Esophagus muscularis mucosa (tissue), 4 donors: ENCODE results near the gene PRRG1. TPM values are rescaled to one million over a fixed set of nuclear protein-coding genes. Genes with fewer than 3 reads are reported as not detected.

Experiments used
- DNase-seq: peaks from one replicate; pipeline ENCODE4 v3.0.0-alpha.2; 2017; ENCODE audit errors: extremely low spot score
- H3K27ac ChIP-seq, 4 donors: fragments of 200-600 bp; sonication (generic); replicated peaks in 1 of 4; 1 replicate in 3 of 4; 2 replicates in 1 of 4; pipeline ENCODE4 v1.5.1; 2016 to 2019; ENCODE audit warnings: mild to moderate bottlenecking in 1 of 4
- H3K27me3 ChIP-seq, 4 donors: fragments of 200-600 bp; sonication (generic); one replicate each; pipeline versions ENCODE4 v1.5.1 to v1.6.0; 2016 to 2019
- H3K36me3 ChIP-seq, 4 donors: fragments of 200-600 bp; sonication (generic); one replicate each; pipeline ENCODE4 v1.5.1; 2016 to 2019
- H3K4me1 ChIP-seq, 4 donors: fragments of 200-600 bp; sonication (generic); one replicate each; pipeline ENCODE4 v1.5.1; 2016 to 2019
- H3K4me3 ChIP-seq, 4 donors: fragments of 200-600 bp; sonication (generic); 1 replicate in 2 of 4; 2 replicates in 2 of 4; pipeline ENCODE4 v1.5.1; 2016 to 2019; ENCODE audit warnings: mild to moderate bottlenecking in 4 of 4, moderate library complexity in 1 of 4
- H3K9me3 ChIP-seq, 4 donors: fragments of 200-600 bp; sonication (generic); 1 replicate in 3 of 4; 2 replicates in 1 of 4; pipeline ENCODE4 v1.5.1; 2016 to 2019
- EP300 ChIP-seq: sonication (generic); formaldehyde crosslinking; IDR thresholded peaks from one replicate; pipeline ENCODE4 v1.6.1; 2017; ENCODE audit warnings: antibody characterized with exemption
- POLR2A ChIP-seq: fragments of 450-650 bp; IDR thresholded peaks from one replicate; pipeline ENCODE4 v1.6.1; 2017; ENCODE audit warnings: antibody characterized with exemption, moderate library complexity, mild to moderate bottlenecking, low read depth
- POLR2AphosphoS5 ChIP-seq, 2 donors: sonication (generic); formaldehyde crosslinking; IDR thresholded peaks; one replicate each; pipeline ENCODE4 v1.6.1; 2017; ENCODE audit warnings: antibody characterized with exemption in 2 of 2
- WGBS: methylation state at CpG from one replicate; pipeline ENCODE4 v1.1.5; 2018; 5-methylcytosine and 5-hydroxymethylcytosine counted together
- intact Hi-C: fragments of 100-400 bp; cut with DNase I; formaldehyde crosslinking; loops from one replicate; pipeline ENCODE4 v1.15.1; 2023
- total RNA-seq, 4 donors: library from RNA; depleted of rRNA; stranded (reverse); fragments of >200 nt; gene quantifications; one replicate each; pipeline versions ENCODE4 v1.1.0 to v1.2.1, GENCODE V29; 2016
- TF ChIP-seq, protein P1 (sequence below), 3 experiments: fragments of 200-600 bp in 2 of 3; fragments of 450-650 bp in 1 of 3; sonication (generic) in 2 of 3; IDR thresholded peaks; one replicate each; pipeline ENCODE4 v1.5.1; 2017 to 2019; ENCODE audit warnings: antibody characterized with exemption in 3 of 3, mild to moderate bottlenecking in 2 of 3, moderate library complexity in 1 of 3

PRRG1 gene
- total RNA-seq, 4 donors from 2014 or later: 4.5 to 7.1 (median 5.1) TPM

DNA sequence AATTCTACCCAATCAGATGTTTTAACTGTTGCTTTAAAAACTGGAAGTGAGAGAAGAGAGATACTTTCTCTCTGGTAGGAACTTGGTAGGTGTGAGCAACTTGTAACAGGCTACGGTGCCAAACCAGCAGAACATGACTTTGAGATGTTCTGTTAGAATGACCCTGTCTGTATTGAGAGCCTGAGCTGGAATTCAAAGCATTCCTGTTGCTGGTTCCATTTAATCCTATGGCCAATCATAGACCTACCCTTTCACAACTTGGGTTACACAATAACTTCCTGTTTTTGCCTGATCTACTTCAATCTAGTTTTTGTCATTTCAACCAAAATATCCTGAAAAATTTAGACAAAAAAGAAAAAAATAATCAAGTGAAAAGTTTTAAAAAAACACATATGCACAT, 1.7 kb upstream of the PRRG1 start:
- peaks cover 0 to 5% (median 4%) of the 10 kb centered on the region in 4 donors for H3K4me1 ChIP-seq
- H3K9me3 ChIP-seq: no peaks in the 10 kb centered on the region
- no peak overlapping the region for H3K27ac ChIP-seq
- TF ChIP-seq, protein P1, sequence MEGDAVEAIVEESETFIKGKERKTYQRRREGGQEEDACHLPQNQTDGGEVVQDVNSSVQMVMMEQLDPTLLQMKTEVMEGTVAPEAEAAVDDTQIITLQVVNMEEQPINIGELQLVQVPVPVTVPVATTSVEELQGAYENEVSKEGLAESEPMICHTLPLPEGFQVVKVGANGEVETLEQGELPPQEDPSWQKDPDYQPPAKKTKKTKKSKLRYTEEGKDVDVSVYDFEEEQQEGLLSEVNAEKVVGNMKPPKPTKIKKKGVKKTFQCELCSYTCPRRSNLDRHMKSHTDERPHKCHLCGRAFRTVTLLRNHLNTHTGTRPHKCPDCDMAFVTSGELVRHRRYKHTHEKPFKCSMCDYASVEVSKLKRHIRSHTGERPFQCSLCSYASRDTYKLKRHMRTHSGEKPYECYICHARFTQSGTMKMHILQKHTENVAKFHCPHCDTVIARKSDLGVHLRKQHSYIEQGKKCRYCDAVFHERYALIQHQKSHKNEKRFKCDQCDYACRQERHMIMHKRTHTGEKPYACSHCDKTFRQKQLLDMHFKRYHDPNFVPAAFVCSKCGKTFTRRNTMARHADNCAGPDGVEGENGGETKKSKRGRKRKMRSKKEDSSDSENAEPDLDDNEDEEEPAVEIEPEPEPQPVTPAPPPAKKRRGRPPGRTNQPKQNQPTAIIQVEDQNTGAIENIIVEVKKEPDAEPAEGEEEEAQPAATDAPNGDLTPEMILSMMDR (IDR thresholded peaks at IDR 0.05): no peak
- no peak for TF ChIP-seq POLR2AphosphoS5 (IDR thresholded peaks at IDR 0.05)
- H3K4me3 ChIP-seq: no peak overlapping the region
- no peak for DNase-seq
- no peaks in the 10 kb centered on the region for H3K27me3 ChIP-seq
- intact Hi-C loops: no loop called here
- no peaks in the 10 kb centered on the region for H3K36me3 ChIP-seq
- 54% methylated on average over 1 of the region's 1 CpG for WGBS

DNA sequence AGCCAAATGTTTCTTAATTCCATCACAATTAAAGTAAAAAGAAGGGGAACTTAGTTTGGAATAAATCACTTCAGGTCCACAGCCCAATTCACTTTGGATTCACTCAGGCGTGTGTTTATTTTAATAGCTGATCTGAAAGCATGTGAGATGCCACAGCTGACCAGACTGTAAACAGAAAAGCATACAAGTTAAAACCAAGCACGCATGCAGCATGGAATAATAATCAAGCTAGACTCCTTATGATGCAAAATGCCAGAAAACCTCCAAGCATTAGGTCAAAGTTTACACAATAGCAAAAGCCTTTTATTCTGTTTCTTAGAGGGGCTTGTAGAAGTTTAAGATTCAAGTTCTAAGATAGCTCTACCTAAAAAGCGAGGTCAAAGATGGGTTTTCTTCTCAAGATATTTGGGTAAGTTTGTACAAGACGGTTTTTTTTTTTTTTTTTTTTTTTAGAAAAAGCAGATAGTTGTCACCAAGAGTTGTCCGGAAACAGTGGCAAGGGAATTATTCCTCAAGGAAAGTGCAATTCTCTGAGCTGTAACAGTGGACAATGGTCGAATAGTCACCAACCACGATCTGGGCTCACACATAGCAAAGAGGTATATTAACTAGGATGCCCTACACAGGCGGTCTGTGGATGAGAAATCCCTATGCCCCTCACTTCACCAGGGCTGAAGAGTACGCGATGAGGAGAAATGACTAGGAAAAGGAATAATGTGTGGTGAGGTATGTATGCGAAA, 763 bp upstream of the PRRG1 start:
- WGBS: 35% methylated on average over 11 of the region's 11 CpGs
- TF ChIP-seq POLR2A (no peak), EP300 (no peak), POLR2AphosphoS5 (IDR thresholded peaks at IDR 0.05) (no peak)
- TF ChIP-seq, protein P1 (IDR thresholded peaks at IDR 0.05): no peak
- Histone ChIP-seq H3K36me3 (no peaks in the 10 kb centered on the region), H3K27me3 (no peaks in the 10 kb centered on the region), H3K4me1 (peaks cover 0 to 5% (median 4%) of the 10 kb centered on the region in 4 donors), H3K9me3 (no peaks in the 10 kb centered on the region), H3K4me3 (peak overlapping the region; percentile 61 to 76 (median 66)), H3K27ac (peak overlapping the region; percentile 70 to 81 (median 75))
- intact Hi-C loops: no loop called here
- no peak for DNase-seq

DNA sequence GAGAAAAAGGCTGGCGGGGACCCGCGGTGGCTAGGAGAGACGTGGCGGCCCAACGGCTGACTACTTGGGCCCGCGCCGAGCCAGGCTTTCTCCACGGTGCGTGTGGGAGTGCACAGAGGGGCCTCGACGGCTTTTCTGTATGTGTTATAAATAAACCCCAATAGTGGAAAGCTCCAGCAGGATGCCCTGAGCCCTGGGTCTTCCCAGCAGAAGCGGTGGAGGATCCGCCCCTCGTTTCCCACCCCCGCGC, 268 bp upstream of the PRRG1 start:
- intact Hi-C loops: no loop called here
- H3K4me1 ChIP-seq: peaks cover 0 to 5% (median 4%) of the 10 kb centered on the region in 4 donors
- H3K27ac ChIP-seq: peak overlapping the region; percentile 70 to 81 (median 75)
- H3K4me3 ChIP-seq: peak overlapping the region; percentile 61 to 76 (median 66)
- no peaks in the 10 kb centered on the region for H3K27me3 ChIP-seq
- no peak for DNase-seq
- 14% methylated on average over 6 of the region's 18 CpGs for WGBS
- no peaks in the 10 kb centered on the region for H3K9me3 ChIP-seq
- TF ChIP-seq POLR2AphosphoS5 (IDR thresholded peaks at IDR 0.05) (no peak), POLR2A (no peak), EP300 (no peak)
- TF ChIP-seq, protein P1 (IDR thresholded peaks at IDR 0.05): no peak
- no peaks in the 10 kb centered on the region for H3K36me3 ChIP-seq

DNA sequence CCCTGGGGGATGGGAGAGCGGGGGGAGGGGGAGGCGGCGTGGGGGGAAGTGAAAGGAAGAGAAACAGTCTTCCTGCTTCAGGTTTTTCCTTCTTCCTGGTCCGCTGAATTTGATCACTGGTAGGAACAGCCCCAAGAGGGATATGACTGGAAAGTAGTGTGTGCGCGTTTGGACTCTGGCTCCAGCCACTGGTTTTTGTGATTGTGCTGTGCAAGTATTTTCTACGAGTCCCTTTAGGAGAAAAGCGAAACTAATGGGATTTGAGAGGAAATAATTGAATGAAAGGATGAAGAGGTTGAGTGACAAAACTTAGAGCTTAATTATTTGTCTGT, 836 bp downstream of the PRRG1 start:
- intact Hi-C loops: no loop called here
- Histone ChIP-seq H3K36me3 (no peaks in the 10 kb centered on the region), H3K4me3 (peak overlapping the region; percentile 61 to 76 (median 66)), H3K9me3 (no peaks in the 10 kb centered on the region), H3K27ac (peak overlapping the region; percentile 70 to 81 (median 75)), H3K27me3 (no peaks in the 10 kb centered on the region), H3K4me1 (peaks cover 0 to 5% (median 4%) of the 10 kb centered on the region in 4 donors)
- DNase-seq: no peak
- 31% methylated on average over 8 of the region's 8 CpGs for WGBS
- TF ChIP-seq EP300 (no peak), POLR2A (no peak), POLR2AphosphoS5 (IDR thresholded peaks at IDR 0.05) (no peak)
- TF ChIP-seq, protein P1 (IDR thresholded peaks at IDR 0.05): no peak

DNA sequence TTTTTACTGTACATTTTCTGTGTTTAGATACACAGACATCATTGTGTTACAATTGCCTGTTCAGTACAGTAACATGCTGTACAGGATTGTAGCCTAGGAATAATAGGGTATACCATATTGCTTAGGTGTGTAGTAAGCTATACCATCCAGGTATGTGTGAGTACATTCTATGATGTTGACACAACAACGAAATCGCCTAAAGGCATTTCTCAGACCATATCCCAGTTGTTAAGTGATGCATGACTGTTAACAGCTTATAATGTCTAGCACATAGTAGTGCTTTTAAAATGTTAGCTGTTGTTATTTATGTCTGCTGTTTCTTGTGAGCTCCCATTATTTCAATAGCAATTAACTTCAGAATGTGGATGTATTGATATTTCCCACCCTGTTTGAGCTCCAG, 4.5 kb downstream of the PRRG1 start:
- Histone ChIP-seq H3K27ac (no peak overlapping the region), H3K4me3 (no peak overlapping the region), H3K4me1 (peaks cover 0 to 5% (median 0%) of the 10 kb centered on the region in 4 donors), H3K36me3 (no peaks in the 10 kb centered on the region), H3K27me3 (no peaks in the 10 kb centered on the region), H3K9me3 (no peaks in the 10 kb centered on the region)
- DNase-seq: no peak
- WGBS: 76% methylated on average over 2 of the region's 2 CpGs
- TF ChIP-seq POLR2A (no peak), EP300 (no peak), POLR2AphosphoS5 (IDR thresholded peaks at IDR 0.05) (no peak)
- TF ChIP-seq, protein P1 (IDR thresholded peaks at IDR 0.05): no peak
- intact Hi-C loops: no loop called here
